ENCODE data around the gene DLG2.

Gene DLG2

DNA sequence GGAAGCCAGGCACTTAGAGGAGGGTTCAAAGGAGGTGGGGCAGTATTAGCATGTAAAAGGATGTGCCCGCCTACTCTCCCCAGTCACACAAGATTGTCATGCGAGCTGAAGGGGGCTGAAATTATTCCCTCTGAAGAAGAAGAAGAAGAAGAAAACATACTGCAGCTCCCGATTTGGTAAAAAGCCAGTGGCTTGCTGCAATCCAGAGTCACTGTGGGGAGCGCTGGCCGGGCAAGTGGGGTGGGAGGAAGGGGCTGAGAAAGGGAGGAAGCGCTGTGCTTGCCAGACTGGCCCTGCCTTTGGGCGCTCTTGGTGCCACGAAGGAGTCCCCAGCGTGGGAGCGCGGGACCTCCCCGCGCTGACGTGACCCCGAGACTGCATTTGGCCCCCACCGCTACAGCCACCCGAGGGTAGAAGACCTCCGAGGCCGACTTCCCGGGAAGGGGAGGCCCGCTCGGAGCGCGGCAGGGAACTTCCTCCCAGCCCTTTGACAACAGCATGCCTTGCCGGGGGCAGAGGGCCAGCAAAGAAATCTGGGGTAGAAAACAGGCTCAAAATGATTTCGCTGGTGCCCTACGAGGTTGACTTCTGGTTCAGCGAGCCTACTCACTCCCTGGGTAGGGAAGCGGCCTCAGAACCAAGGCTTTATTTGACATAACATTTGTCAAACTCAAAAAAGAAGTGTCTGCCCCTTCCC lies 906.3 kb downstream of the DLG2 start:
- peak; percentile 7 for DNase-seq

- no peak for DNase-seq
Observed at GRCh38 chr11:84719935-84720577, 907.1 kb downstream of the DLG2 start.

- DNase-seq = peak; percentile 40
Observed at GRCh38 chr11:84714316-84714780, 912.8 kb downstream of the DLG2 start.

- DNase-seq = no peak
Observed at GRCh38 chr11:84691830-84692229, 935.3 kb downstream of the DLG2 start.

- DNase-seq = no peak
Observed at GRCh38 chr11:84687433-84687832, 939.7 kb downstream of the DLG2 start.

- DNase-seq = no peak
Observed at GRCh38 chr11:84686716-84687115, 940.4 kb downstream of the DLG2 start.

DNA sequence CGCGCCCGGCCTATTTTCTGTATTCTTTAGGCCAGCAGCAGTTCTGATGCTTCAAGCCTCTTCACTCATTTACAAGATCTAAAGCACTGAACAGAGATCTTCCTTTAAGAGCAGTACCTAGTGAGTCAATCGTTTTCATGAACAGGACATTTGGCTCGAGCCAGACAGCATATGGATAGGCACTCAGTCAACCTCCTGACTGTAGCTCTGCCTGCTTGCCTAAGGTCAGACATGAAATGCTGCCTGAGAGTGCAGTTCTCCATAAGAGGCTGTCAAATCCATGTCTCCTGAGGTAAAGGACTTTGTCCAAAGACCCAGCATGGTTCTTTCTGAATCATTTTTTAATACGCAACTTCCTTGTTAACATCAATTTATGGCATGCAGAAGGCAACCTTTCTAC lies 941.2 kb downstream of the DLG2 start:
- no peak for DNase-seq

DNA sequence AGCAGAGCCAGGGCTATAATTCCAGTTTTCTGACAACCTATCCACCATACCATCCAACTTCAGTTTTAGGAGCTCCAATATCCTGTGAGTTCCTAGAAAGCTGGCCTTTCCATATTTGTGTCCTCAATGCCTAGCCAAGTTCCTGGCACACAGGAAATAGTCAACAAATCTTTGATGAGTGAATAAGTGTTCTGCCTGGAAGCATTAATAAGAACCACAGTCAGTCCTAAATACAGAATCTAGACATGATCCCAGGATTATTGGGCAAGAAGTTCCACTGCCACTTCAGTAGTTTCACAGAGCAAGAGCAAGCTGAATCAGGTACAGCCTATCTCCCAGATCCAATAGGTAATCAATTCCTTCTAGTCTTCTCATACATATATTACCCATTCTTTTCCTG lies 942.0 kb downstream of the DLG2 start:
- no peak for DNase-seq

GRCh38 chr11:84681456-84681855 lies 945.7 kb downstream of the DLG2 start:
- no peak for DNase-seq

- no peak for DNase-seq
Observed at GRCh38 chr11:84675396-84676025, 951.6 kb downstream of the DLG2 start.

GRCh38 chr11:84673753-84674152 lies 953.4 kb downstream of the DLG2 start:
- DNase-seq = peak; percentile 40

GRCh38 chr11:84671325-84671999 lies 955.7 kb downstream of the DLG2 start:
- no peak for DNase-seq

DNA sequence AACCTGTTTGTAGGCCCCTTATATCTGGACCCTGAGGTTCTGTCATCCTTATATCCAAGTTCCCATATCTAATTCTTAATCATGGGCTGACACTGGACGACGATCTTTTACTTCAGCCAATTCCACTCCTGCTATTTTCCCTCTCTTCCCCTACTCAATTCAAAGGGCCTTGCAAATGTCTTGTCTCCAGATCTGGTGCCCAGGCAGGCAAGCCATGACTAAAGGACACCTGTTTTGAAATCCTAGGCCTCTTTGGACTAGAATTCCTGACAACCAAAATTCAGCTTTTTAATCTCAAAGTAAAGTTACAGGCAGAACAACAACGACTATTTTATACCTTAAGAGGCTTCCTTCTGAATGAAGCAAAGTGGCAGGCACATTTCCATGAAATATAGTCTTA lies 963.4 kb downstream of the DLG2 start:
- DNase-seq = no peak

DNA sequence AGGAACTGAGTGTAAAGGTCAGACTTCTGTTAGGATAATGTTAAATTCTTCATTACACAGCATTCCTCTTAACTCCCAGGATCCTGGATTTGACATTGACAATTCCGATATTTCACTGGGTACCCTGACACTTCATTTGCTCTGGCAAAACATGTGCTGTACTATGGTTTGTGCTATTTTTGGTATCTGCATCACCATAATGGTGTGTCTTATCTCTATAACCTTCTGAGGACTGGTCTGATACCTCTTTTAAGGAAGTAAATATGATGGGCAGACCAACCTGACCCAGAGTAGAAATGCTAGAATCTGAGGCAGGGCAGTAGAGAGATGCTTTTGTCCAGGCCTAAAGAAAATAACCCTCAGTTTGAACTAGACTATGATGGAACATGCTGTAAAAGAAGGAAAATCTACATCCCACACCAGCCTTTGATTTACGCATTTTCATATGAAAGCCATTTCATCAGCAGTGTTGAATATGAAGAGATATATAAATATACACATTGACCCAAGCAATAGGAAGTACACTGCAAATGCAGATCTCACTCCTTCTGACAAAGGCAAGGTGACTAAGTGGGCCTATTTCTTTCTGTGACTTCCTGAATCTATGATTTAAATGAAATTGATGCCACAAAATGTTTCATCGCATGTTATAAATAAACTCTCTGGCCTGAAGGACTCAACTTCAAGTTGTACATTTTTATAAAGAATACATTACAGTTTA lies 966.7 kb downstream of the DLG2 start:
- no peak for DNase-seq

DNA sequence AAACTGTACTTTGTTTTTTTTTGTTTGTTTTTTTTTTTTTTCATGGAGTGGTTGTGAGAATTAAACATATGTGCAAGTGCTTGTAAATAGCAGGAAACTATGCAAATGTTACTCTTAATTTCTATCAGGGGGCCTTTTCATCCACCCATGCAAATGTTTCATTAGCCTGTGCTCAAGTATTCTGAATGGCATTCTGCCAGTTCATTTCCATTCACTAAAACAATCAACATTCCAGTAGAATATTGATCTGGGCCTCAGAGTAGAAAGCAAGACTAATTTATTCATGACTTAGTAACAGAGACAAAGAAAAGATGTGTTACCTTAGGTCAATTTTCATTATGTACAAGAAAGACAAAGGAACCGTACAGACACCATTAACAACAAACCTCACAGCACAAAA lies 971.4 kb downstream of the DLG2 start:
- no peak for DNase-seq

DNA sequence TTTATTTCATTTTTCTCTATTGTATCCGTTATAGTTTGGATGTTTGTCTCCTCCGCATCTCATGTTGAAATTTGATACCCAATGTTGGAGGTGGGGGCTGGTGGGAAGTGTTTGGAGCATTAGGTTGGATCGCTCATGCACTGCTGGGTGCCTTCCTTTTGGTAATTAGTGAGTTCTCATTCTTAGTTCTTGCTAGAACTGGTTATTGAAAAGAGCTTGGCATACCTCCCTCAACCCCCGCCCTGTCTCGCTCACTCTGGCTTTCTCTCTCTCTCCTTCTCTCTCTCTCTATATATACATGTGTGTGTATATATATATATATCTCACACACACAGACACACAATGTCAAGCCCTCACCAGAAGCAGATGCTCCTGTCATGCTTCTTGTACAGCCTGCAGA lies 978.7 kb downstream of the DLG2 start:
- no peak for DNase-seq

DNA sequence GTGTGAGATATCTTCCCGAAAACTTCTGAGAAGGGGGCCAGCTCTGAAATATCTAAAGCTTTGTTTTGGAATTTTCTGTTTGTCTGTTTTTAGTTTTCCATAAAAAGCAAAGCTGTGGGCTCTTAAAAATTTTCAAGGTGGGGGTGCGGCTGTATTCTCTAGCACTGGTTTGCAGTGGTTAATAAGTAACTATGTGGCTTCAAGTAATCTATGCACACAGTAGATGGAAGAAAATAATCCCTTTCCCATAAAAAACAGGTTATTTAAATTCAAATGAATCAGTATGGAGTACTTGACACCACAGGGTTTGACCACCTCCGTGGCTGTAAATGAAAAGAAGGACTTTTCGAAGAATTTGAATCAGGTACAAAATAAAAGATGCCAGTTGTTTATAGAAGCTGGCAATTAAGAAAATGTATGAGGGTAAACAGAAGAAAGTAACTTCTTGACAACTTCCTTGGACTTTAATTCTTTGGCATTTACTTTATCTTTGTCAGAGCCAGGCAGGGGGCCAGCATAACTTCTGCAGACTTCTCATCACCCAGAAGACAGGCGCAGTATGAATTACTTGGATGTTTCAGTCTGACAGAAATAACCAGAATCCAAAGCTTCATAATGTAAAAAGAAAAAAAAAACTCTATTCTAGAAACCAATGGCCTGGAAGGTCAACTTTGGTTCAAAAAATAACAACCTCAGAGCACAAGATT lies 981.0 kb downstream of the DLG2 start:
- DNase-seq = no peak

DNA sequence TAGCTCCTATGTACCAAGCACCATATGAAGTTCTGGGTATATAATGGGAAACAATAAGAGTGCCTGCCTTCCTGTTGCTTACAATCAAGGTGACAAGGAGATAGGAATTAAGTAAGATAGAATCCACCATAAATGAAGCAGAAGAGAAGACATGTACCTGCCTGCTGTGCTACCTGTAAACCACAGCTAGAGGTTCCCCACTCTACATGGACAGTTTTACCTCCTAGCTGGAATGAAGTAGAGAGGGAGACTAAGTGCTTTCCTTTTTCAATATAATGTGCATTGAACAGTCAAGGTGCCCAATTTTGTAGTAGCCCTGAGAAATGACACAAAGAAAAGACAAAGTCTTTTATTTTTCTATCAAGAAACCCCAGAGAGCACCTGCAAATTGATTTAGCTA lies 984.6 kb downstream of the DLG2 start:
- DNase-seq = no peak

GRCh38 chr11:84634309-84634708 lies 992.8 kb downstream of the DLG2 start:
- no peak for DNase-seq

DNA sequence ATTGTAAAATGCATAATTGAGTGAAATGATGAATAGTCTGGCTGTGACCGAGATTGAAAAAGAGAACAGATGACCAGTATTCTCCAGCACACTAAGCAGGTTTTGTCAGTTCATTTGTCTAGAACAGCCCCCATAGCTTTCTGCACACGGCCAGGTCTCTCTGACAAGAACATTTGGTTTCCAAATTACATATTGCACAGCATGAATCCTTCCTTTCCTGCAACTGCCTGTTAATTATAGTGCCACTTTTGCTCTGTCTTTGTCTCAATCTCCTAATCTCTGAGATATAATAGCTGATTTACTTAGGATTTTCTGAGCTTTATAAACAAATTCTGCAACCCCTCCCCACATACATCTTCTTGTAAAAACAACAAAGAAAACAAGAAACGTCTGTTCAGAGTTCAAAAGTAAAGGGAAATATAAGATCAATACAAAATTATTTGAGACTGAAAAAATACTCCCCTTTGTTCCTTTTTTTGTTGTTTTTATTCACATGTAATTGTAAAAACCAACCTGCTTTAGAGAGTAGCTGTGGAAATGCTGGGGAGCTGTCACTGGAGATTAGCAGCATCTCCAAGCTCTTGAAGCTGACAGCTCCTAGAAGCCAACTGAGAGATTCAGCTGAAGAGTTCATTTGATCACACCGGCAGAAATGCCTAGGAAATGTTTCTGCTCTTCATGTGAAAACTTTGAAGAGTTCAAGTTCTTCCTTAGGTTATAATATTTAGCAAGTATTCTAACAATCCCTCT lies 998.1 kb downstream of the DLG2 start:
- no peak for DNase-seq

- no peak for DNase-seq
Observed at GRCh38 chr11:84626256-84626655, 1000.9 kb downstream of the DLG2 start.

DNA sequence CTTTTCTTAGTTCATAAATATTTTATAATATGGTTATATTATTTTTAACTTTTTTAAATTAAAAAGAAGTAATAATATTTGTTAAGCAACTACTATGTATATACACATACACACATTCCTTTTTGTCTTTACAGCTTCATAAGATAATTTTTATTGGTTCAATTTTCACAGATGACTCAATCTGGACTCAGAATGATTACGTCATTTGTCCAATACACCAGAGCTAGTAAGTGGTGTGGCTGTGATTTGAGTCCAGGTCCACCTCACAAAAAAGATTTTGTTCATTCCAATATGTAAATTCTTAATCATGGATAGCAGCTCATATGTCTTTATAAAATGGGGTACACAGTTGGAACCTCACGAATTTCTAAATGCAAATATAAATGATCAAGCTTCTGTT lies 1014.5 kb downstream of the DLG2 start:
- DNase-seq = no peak

Data from midbrain (tissue), 1 donor.